HG03457 (cell line): ENCODE measurements around the gene CFAP97.
"Not testable (repeated sequence)": the region's sequence is repeated elsewhere in the genome, so short reads cannot be mapped to it uniquely, and the experiment has no call there.

Experiments used
- ATAC-seq: cut with Tn5 transposase; IDR thresholded peaks from one replicate; pipeline ENCODE4 v1.9.1; 2021; ENCODE audit warnings: moderate number of reproducible peaks; ENCODE audit not compliant: unreplicated experiment

The CFAP97 gene

GRCh38 chr4:185203486-185204237 lies at the start of gene CFAP97:
CFAP97 (minus strand) TSS chr4:185204000; CDS start chr4:185191196, 12,804 bp downstream.
- ATAC-seq, result peak; percentile 86

GRCh38 chr4:185249105-185249504 lies 45.3 kb upstream of the CFAP97 start:
- ATAC-seq, result no peak

- no peak for ATAC-seq
Observed at GRCh38 chr4:185248393-185249039, 44.7 kb upstream of the CFAP97 start.

GRCh38 chr4:185247151-185247550 lies 43.4 kb upstream of the CFAP97 start:
- ATAC-seq, result no peak

GRCh38 chr4:185246453-185246852 lies 42.7 kb upstream of the CFAP97 start:
- no peak for ATAC-seq

GRCh38 chr4:185244763-185245162 lies 41.0 kb upstream of the CFAP97 start:
- ATAC-seq, result no peak

GRCh38 chr4:185243879-185244278 lies 40.1 kb upstream of the CFAP97 start:
- ATAC-seq, result no peak

GRCh38 chr4:185242749-185243533 lies 39.1 kb upstream of the CFAP97 start:
- ATAC-seq, result no peak

- ATAC-seq, result not testable (repeated sequence)
Observed at GRCh38 chr4:185240486-185240885, 36.7 kb upstream of the CFAP97 start.

- ATAC-seq, result no peak
Observed at GRCh38 chr4:185238750-185239149, 35.0 kb upstream of the CFAP97 start.

- no peak for ATAC-seq
Observed at GRCh38 chr4:185238215-185238681, 34.4 kb upstream of the CFAP97 start.

GRCh38 chr4:185237175-185237574 lies 33.4 kb upstream of the CFAP97 start:
- ATAC-seq, result no peak

GRCh38 chr4:185235843-185236503 lies 32.2 kb upstream of the CFAP97 start:
- ATAC-seq, result no peak

- no peak for ATAC-seq
Observed at GRCh38 chr4:185235119-185235842, 31.5 kb upstream of the CFAP97 start.

- ATAC-seq, result no peak
Observed at GRCh38 chr4:185232370-185232769, 28.6 kb upstream of the CFAP97 start.

- ATAC-seq, result no peak
Observed at GRCh38 chr4:185229021-185229818, 25.4 kb upstream of the CFAP97 start.

GRCh38 chr4:185227713-185228278 lies 24.0 kb upstream of the CFAP97 start:
- ATAC-seq, result no peak

- no peak for ATAC-seq
Observed at GRCh38 chr4:185227131-185227551, 23.3 kb upstream of the CFAP97 start.

- ATAC-seq, result no peak
Observed at GRCh38 chr4:185225940-185226339, 22.1 kb upstream of the CFAP97 start.
